HG03196 (cell line): Measurements from ENCODE around the gene TBC1D8.

Experiments
- ATAC-seq: cut with Tn5 transposase; IDR thresholded peaks from one replicate; pipeline ENCODE4 v1.9.1; 2021; ENCODE audit not compliant: unreplicated experiment

Gene TBC1D8

GRCh38 chr2:100959225-100959880, 191.8 kb downstream of the TBC1D8 start:
- ATAC-seq = no peak

GRCh38 chr2:100957996-100958653, 193.1 kb downstream of the TBC1D8 start:
- ATAC-seq = no peak
